Inflammatory macrophage treated with lipopolysaccharide for 1 hour (primary cell): ENCODE data around the gene TLX1.

Experiments
- DNase-seq, 2 donors: peaks; one replicate each; pipeline ENCODE4 v3.0.0-alpha.2; 2020 to 2022

Gene TLX1

GRCh38 chr10:101112799-101113594 lies 18.1 kb upstream of the TLX1 start:
- no peak for DNase-seq

GRCh38 chr10:101113890-101114403 lies 17.2 kb upstream of the TLX1 start:
- no peak for DNase-seq

GRCh38 chr10:101114646-101115045 lies 16.5 kb upstream of the TLX1 start:
- DNase-seq, result peak; percentile 35 to 46

- no peak for DNase-seq
These were observed 14.3 kb upstream of the TLX1 start for GRCh38 chr10:101116754-101117153.

GRCh38 chr10:101118031-101118430 lies 13.1 kb upstream of the TLX1 start:
- no peak for DNase-seq

- DNase-seq, result no peak
These were observed 10.6 kb upstream of the TLX1 start for GRCh38 chr10:101120520-101120883.

- DNase-seq, result no peak
These were observed 10.0 kb upstream of the TLX1 start for GRCh38 chr10:101120884-101121653.

- no peak for DNase-seq
These were observed 9.5 kb upstream of the TLX1 start for GRCh38 chr10:101121654-101122031.

GRCh38 chr10:101122270-101123084 lies 8.6 kb upstream of the TLX1 start:
- no peak for DNase-seq

GRCh38 chr10:101123085-101123814 lies 7.8 kb upstream of the TLX1 start:
- no peak for DNase-seq

GRCh38 chr10:101123815-101124617 lies 7.1 kb upstream of the TLX1 start:
- DNase-seq, result no peak

- DNase-seq, result no peak
These were observed 6.2 kb upstream of the TLX1 start for GRCh38 chr10:101124933-101125332.

- DNase-seq, result no peak
These were observed 4.1 kb upstream of the TLX1 start for GRCh38 chr10:101126684-101127628.

GRCh38 chr10:101130141-101130540 lies 959 bp upstream of the TLX1 start:
- DNase-seq, result no peak

- DNase-seq, result no peak
These were observed 999 bp downstream of the TLX1 start for GRCh38 chr10:101131962-101132635.

- DNase-seq, result no peak
These were observed 1.8 kb downstream of the TLX1 start for GRCh38 chr10:101132636-101133473.

GRCh38 chr10:101133489-101134298 lies 2.6 kb downstream of the TLX1 start:
- DNase-seq, result no peak
